Neutrophil (primary cell): ENCODE results near the gene NTRK3.

Experiments
- H3K27ac ChIP-seq: fragments of 200-600 bp; sonication (generic); 2 replicates; pipeline ENCODE4 v1.5.1; 2016; ENCODE audit warnings: mild to moderate bottlenecking, moderate library complexity
- H3K27me3 ChIP-seq: fragments of 200-600 bp; sonication (generic); 2 replicates; pipeline ENCODE4 v1.6.0; 2016; ENCODE audit warnings: mild to moderate bottlenecking
- H3K36me3 ChIP-seq: fragments of 200-600 bp; sonication (generic); 2 replicates; pipeline ENCODE4 v1.5.1; 2017
- H3K4me1 ChIP-seq, 2 experiments: fragments of 200-600 bp in 1 of 2; sonication (generic) in 1 of 2; 1 replicate in 1 of 2; 2 replicates in 1 of 2; pipeline versions ENCODE4 v1.5.1 to v1.6.1; 2013 to 2016; ENCODE audit warnings: low read depth in 1 of 2, low read length in 1 of 2, mild to moderate bottlenecking in 1 of 2, moderate library complexity in 1 of 2; ENCODE audit not compliant: control insufficient read depth in 1 of 2, insufficient read depth in 1 of 2
- H3K4me3 ChIP-seq, 2 experiments: fragments of 200-600 bp in 1 of 2; sonication (generic) in 1 of 2; 1 replicate in 1 of 2; 2 replicates in 1 of 2; pipeline ENCODE4 v1.5.1; 2013 to 2016; ENCODE audit warnings: low read depth in 1 of 2, low read length in 1 of 2, mild to moderate bottlenecking in 1 of 2, moderate library complexity in 1 of 2
- H3K9me3 ChIP-seq: fragments of 200-600 bp; sonication (generic); 2 replicates; pipeline ENCODE4 v1.5.1; 2016
- CTCF ChIP-seq: fragments of 200-600 bp; sonication (generic); IDR thresholded peaks from 2 replicates; pipeline ENCODE4 v1.5.1; 2016; ENCODE audit warnings: antibody characterized with exemption

Gene NTRK3

GRCh38 chr15:88219623-88220022, 36.9 kb downstream of the NTRK3 start:
- no peak overlapping the region for H3K27ac ChIP-seq
- H3K4me1 ChIP-seq: no peaks in the 10 kb centered on the region
- H3K9me3 ChIP-seq: no peaks in the 10 kb centered on the region
- H3K4me3 ChIP-seq: no peak overlapping the region
- H3K27me3 ChIP-seq: no peaks in the 10 kb centered on the region
- no peaks in the 10 kb centered on the region for H3K36me3 ChIP-seq
- no peak for TF ChIP-seq CTCF

GRCh38 chr15:88218557-88219221, 37.9 kb downstream of the NTRK3 start:
- Histone ChIP-seq H3K4me3 (no peak overlapping the region), H3K27ac (no peak overlapping the region), H3K36me3 (no peaks in the 10 kb centered on the region), H3K27me3 (no peaks in the 10 kb centered on the region), H3K4me1 (no peaks in the 10 kb centered on the region), H3K9me3 (no peaks in the 10 kb centered on the region)
- TF ChIP-seq CTCF: no peak

- Histone ChIP-seq H3K9me3 (no peaks in the 10 kb centered on the region), H3K36me3 (no peaks in the 10 kb centered on the region), H3K27me3 (peaks cover 10% of the 10 kb centered on the region), H3K4me3 (no peak overlapping the region), H3K4me1 (no peaks in the 10 kb centered on the region), H3K27ac (no peak overlapping the region)
- no peak for TF ChIP-seq CTCF
Observed at GRCh38 chr15:88215066-88215648, 41.4 kb downstream of the NTRK3 start.

- Histone ChIP-seq H3K4me3 (no peak overlapping the region), H3K36me3 (no peaks in the 10 kb centered on the region), H3K27me3 (peaks cover 11% of the 10 kb centered on the region), H3K27ac (no peak overlapping the region), H3K4me1 (no peaks in the 10 kb centered on the region), H3K9me3 (no peaks in the 10 kb centered on the region)
- TF ChIP-seq CTCF: no peak
Observed at GRCh38 chr15:88209111-88209510, 47.4 kb downstream of the NTRK3 start.

GRCh38 chr15:88208396-88208795, 48.1 kb downstream of the NTRK3 start:
- Histone ChIP-seq H3K4me1 (no peaks in the 10 kb centered on the region), H3K9me3 (no peaks in the 10 kb centered on the region), H3K27ac (no peak overlapping the region), H3K27me3 (peaks cover 11% of the 10 kb centered on the region), H3K36me3 (no peaks in the 10 kb centered on the region), H3K4me3 (no peak overlapping the region)
- no peak for TF ChIP-seq CTCF
